Neural cell (in vitro differentiated cells): ENCODE data around the gene ZBTB7C.

Experiments used
- CTCF ChIP-seq: fragments of 450-650 bp; IDR thresholded peaks from 2 replicates; pipeline ENCODE4 v1.5.1; 2014; ENCODE audit warnings: antibody characterized with exemption, mild to moderate bottlenecking, moderate library complexity; ENCODE audit not compliant: poor library complexity, severe bottlenecking
- EP300 ChIP-seq: fragments of 450-650 bp; conservative IDR thresholded peaks from 2 replicates; pipeline ENCODE4 v1.6.1; 2014; ENCODE audit warnings: antibody characterized with exemption, mild to moderate bottlenecking, moderate library complexity; ENCODE audit not compliant: poor library complexity, severe bottlenecking
- EZH2 ChIP-seq: fragments of 200-600, 300-800 bp; shearing (Covaris generic), sonication (generic); IDR thresholded peaks from 2 replicates; pipeline ENCODE4 v1.6.1; 2014; ENCODE audit warnings: antibody characterized with exemption, low read length, borderline replicate concordance, mild to moderate bottlenecking; ENCODE audit not compliant: insufficient read depth, poor library complexity, severe bottlenecking
- MXI1 ChIP-seq: fragments of 450-650 bp; conservative IDR thresholded peaks from 2 replicates; pipeline ENCODE4 v1.6.1; 2014; ENCODE audit warnings: antibody characterized with exemption, mild to moderate bottlenecking; ENCODE audit not compliant: poor library complexity, severe bottlenecking
- REST ChIP-seq: IDR thresholded peaks from 2 replicates; pipeline ENCODE4 v1.6.1; 2012; ENCODE audit warnings: borderline replicate concordance
- SMC3 ChIP-seq: fragments of 450-650 bp; conservative IDR thresholded peaks from 2 replicates; pipeline ENCODE4 v1.6.1; 2014; ENCODE audit warnings: antibody characterized with exemption, mild to moderate bottlenecking, moderate library complexity; ENCODE audit not compliant: poor library complexity

- peak; percentile 51 for TF ChIP-seq CTCF
- TF ChIP-seq EP300, result no peak
- TF ChIP-seq REST, result peak; percentile 20
- TF ChIP-seq EZH2, result no peak
- no peak for TF ChIP-seq SMC3
- TF ChIP-seq MXI1, result no peak
Measured at GRCh38 chr18:48007955-48008701, 401.1 kb downstream of the ZBTB7C start.
